Measurements from ENCODE around the gene UFSP2. TPM values are rescaled to one million over a fixed set of nuclear protein-coding genes. Genes with fewer than 3 reads are reported as not detected.
A peak's percentile ranks its signal among the peaks of the same experiment; 100 is the strongest.

Gene UFSP2
- total and polyA plus RNA-seq, 2 donors, result 19.9 to 38.9 TPM

DNA sequence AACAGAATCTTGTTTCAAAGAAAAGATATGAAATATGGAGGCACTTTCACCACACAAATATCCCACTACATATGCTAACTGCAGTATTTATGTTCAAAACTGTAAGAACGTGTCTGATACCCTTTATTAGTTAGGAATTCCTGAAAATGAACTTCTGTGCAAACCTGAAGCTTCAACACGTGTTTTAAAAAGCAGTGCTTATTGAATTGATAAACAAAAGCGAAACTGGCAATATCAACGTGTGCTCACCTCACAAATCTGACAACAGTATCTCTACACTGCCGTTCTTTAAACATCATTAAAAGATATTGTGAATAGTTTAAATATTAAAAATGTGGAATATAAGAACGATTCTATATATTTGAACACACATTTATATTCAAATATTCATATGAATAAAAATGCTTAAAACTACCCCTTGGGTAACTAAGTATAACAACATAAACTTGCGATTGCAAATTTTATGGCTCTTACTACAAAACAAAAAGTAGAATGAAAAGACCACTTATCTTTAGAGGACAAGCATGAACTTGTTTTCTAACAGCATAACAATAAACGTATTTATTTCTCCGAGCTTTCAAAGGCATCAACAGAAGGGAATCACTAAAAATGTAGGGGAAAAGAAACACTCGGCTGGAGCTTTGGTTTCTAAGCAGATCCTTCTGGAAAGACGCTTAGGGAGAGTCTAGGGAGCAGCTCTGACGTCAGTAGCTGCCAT lies 30.4 kb downstream of the UFSP2 start, which contains the start of gene LRP2BP:
LRP2BP (minus strand) TSS at position 687 of the 718 bp plus-strand sequence. CDS start 17,738 bp downstream, outside the sequence.
- peak within 1 kb of the TSS; percentile 75 to 92 for H3K4me3 ChIP-seq (ENCODE audit: low read length in 2 of 2)
- WGBS, result 4% methylated on average over 12 of the region's 12 CpGs
- peak within 1 kb of the TSS; percentile 99 to 100 for H3K27ac ChIP-seq (ENCODE audit: low read depth in 1 of 2, low read length in 1 of 2)
- H3K4me1 ChIP-seq (ENCODE audit: control insufficient read depth in 2 of 2, insufficient read depth in 2 of 2, low read length in 2 of 2), result peaks cover 6% of the 10 kb centered on the region in 2 donors
- H3K27me3 ChIP-seq (ENCODE audit: control insufficient read depth in 2 of 2, insufficient read depth in 1 of 2, low read length in 1 of 2), result no peaks in the 10 kb centered on the region
- no peaks in the 10 kb centered on the region for H3K9me3 ChIP-seq (ENCODE audit: control insufficient read depth in 2 of 2, insufficient read depth in 1 of 2, low read length in 1 of 2)
- peak in 7 of 9 donors; percentile 3 to 78 (median 60) for DNase-seq (ENCODE audit: low read depth in 6 of 9, low spot score in 9 of 9)
- H3K36me3 ChIP-seq (ENCODE audit: control insufficient read depth in 2 of 2, insufficient read depth in 2 of 2, low read length in 1 of 2), result peaks cover 0 to 17% of the 10 kb centered on the region in 2 donors

DNA sequence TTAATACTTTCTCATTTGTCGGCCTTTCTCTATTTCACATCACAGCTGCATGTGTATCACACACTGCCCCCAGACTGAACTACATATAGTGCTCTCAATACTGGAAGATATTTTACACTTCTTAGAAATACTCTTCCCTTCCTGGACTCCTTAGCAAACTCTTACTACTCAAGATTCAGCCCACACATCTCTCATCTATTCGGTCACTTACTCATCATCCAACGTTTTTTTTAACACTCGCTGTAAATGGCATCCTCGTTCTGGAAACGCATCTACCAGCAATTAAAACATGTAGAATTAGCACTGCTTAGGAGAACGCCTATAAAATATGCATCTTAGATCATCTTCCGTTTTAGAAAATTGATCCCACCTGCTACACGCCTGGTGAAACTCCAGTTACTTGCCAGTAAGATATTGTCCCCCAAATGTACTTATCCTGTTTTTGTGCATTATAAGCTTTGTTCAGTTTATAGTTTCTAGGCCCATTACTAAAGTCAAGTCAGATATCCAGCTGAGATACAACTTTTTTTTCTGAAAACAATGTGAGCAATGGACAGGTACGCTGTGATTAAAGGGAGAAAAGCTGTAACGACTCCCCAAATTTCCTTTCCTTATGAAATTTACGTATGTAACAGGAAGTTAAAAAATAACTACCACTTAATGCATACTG lies 31.1 kb downstream of the UFSP2 start:
- H3K27ac ChIP-seq (ENCODE audit: low read depth in 1 of 2, low read length in 1 of 2), result peak overlapping the region; percentile 37 to 100
- WGBS, result 53% methylated on average over 12 of the region's 12 CpGs
- peak overlapping the region; percentile 75 to 92 for H3K4me3 ChIP-seq (ENCODE audit: low read length in 2 of 2)

DNA sequence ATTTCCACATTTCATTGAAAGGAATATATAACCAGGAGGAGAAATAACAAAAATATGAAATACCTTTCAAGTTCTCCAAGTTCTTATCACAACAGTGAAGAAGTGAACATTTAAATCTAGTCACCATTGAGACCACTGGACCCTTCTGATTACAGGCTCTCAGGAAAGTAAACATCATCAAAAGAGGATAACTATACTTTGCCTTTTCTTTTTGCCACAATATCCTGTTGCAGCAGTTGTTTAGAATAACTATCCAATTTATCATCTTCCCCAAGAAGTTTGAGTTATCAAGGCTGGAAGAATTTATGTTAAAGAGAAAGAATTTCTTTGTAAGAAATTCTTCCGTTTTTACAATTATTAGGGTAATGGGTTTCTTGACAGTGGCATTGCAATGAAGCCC lies 33.6 kb downstream of the UFSP2 start:
- Histone ChIP-seq H3K36me3 (ENCODE audit: control insufficient read depth in 2 of 2, insufficient read depth in 2 of 2, low read length in 1 of 2) (no peaks in the 10 kb centered on the region), H3K9me3 (ENCODE audit: control insufficient read depth in 2 of 2, insufficient read depth in 1 of 2, low read length in 1 of 2) (no peaks in the 10 kb centered on the region), H3K4me3 (ENCODE audit: low read length in 2 of 2) (no peak overlapping the region), H3K27ac (ENCODE audit: low read depth in 1 of 2, low read length in 1 of 2) (no peak overlapping the region), H3K4me1 (ENCODE audit: control insufficient read depth in 2 of 2, insufficient read depth in 2 of 2, low read length in 2 of 2) (peaks cover 5% of the 10 kb centered on the region in 2 donors), H3K27me3 (ENCODE audit: control insufficient read depth in 2 of 2, insufficient read depth in 1 of 2, low read length in 1 of 2) (no peaks in the 10 kb centered on the region)
- no peak for DNase-seq (ENCODE audit: low read depth in 6 of 9, low spot score in 9 of 9)
- WGBS, result 97% methylated on average over 1 of the region's 1 CpG

More for the DNA sequence above, 31.1 kb downstream of the UFSP2 start:
- Histone ChIP-seq H3K36me3 (ENCODE audit: control insufficient read depth in 2 of 2, insufficient read depth in 2 of 2, low read length in 1 of 2) (peaks cover 0 to 10% of the 10 kb centered on the region in 2 donors), H3K4me1 (ENCODE audit: control insufficient read depth in 2 of 2, insufficient read depth in 2 of 2, low read length in 2 of 2) (peaks cover 6% of the 10 kb centered on the region in 2 donors), H3K27me3 (ENCODE audit: control insufficient read depth in 2 of 2, insufficient read depth in 1 of 2, low read length in 1 of 2) (no peaks in the 10 kb centered on the region), H3K9me3 (ENCODE audit: control insufficient read depth in 2 of 2, insufficient read depth in 1 of 2, low read length in 1 of 2) (no peaks in the 10 kb centered on the region)
- peak in 6 of 9 donors; percentile 0 to 31 (median 6) for DNase-seq (ENCODE audit: low read depth in 6 of 9, low spot score in 9 of 9)

DNA sequence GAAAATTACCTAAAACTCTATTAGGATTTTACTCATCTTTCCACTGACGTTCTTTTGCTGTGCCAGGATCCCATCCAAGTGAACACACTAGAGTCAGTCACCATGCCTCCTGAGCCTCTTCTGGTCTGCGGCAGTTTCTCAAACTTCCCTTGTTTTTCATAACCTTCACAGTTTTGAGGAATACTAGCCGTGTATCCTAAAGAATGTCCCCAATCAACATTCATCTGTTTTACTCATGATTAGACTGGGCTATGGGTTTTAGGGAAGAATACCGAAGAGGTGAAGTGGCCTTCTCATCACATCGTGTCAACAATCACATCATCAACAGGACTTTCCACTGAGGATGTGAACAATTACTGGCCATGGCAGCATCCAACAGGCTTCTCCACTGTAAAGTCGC lies 34.8 kb downstream of the UFSP2 start:
- Histone ChIP-seq H3K27ac (ENCODE audit: low read depth in 1 of 2, low read length in 1 of 2) (no peak overlapping the region), H3K4me3 (ENCODE audit: low read length in 2 of 2) (no peak overlapping the region), H3K36me3 (ENCODE audit: control insufficient read depth in 2 of 2, insufficient read depth in 2 of 2, low read length in 1 of 2) (no peaks in the 10 kb centered on the region), H3K27me3 (ENCODE audit: control insufficient read depth in 2 of 2, insufficient read depth in 1 of 2, low read length in 1 of 2) (no peaks in the 10 kb centered on the region), H3K4me1 (ENCODE audit: control insufficient read depth in 2 of 2, insufficient read depth in 2 of 2, low read length in 2 of 2) (no peaks in the 10 kb centered on the region), H3K9me3 (ENCODE audit: control insufficient read depth in 2 of 2, insufficient read depth in 1 of 2, low read length in 1 of 2) (no peaks in the 10 kb centered on the region)
- DNase-seq (ENCODE audit: low read depth in 6 of 9, low spot score in 9 of 9), result no peak
- WGBS, result 99% methylated on average over 6 of the region's 6 CpGs

DNA sequence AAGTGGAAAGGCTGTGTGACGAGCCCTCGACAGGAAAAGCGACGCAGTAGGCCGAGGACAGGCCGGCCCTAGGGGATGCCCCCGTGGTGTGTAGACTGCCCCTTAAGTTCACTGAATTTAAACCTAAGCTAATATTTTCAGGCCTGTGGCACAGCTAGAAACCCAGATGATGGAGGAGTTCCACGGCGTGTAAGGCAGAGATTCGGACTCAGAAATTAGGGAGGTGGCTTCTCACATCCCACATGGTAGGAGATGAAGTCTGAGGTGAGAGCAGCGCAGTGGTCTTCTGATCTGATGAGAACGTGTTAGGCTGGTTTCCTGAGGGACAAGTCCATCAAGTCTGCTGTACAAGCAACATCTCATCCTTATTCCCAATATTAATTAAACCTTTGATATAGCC lies 37.8 kb downstream of the UFSP2 start:
- Histone ChIP-seq H3K27ac (ENCODE audit: low read depth in 1 of 2, low read length in 1 of 2) (no peak overlapping the region), H3K4me3 (ENCODE audit: low read length in 2 of 2) (no peak overlapping the region), H3K4me1 (ENCODE audit: control insufficient read depth in 2 of 2, insufficient read depth in 2 of 2, low read length in 2 of 2) (no peaks in the 10 kb centered on the region), H3K27me3 (ENCODE audit: control insufficient read depth in 2 of 2, insufficient read depth in 1 of 2, low read length in 1 of 2) (no peaks in the 10 kb centered on the region), H3K36me3 (ENCODE audit: control insufficient read depth in 2 of 2, insufficient read depth in 2 of 2, low read length in 1 of 2) (no peaks in the 10 kb centered on the region), H3K9me3 (ENCODE audit: control insufficient read depth in 2 of 2, insufficient read depth in 1 of 2, low read length in 1 of 2) (no peaks in the 10 kb centered on the region)
- whole genome bisulfite sequencing, result 97% methylated on average over 12 of the region's 12 CpGs
- DNase-seq (ENCODE audit: low read depth in 6 of 9, low spot score in 9 of 9), result no peak

DNA sequence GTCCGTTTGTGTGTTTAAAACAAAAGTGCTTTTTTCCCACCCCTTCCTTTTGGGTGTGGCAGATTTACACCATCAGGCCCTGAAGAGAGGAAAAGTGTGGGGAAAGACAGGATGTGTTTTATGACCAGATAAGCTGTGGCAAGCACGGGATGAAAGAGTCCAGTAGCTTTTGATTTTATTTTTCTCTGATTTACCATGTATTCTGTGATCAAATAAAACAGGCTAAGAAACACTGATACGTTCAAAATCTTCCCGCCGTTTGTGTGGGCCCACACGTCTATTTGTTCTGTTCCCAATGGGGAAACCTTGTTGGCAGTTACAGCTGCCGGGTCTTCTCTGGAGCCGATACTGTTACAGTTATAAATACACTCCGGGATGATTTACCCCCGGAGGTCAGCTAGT lies 40.8 kb downstream of the UFSP2 start:
- Histone ChIP-seq H3K27me3 (ENCODE audit: control insufficient read depth in 2 of 2, insufficient read depth in 1 of 2, low read length in 1 of 2) (no peaks in the 10 kb centered on the region), H3K27ac (ENCODE audit: low read depth in 1 of 2, low read length in 1 of 2) (no peak overlapping the region), H3K36me3 (ENCODE audit: control insufficient read depth in 2 of 2, insufficient read depth in 2 of 2, low read length in 1 of 2) (no peaks in the 10 kb centered on the region), H3K9me3 (ENCODE audit: control insufficient read depth in 2 of 2, insufficient read depth in 1 of 2, low read length in 1 of 2) (no peaks in the 10 kb centered on the region), H3K4me3 (ENCODE audit: low read length in 2 of 2) (no peak overlapping the region), H3K4me1 (ENCODE audit: control insufficient read depth in 2 of 2, insufficient read depth in 2 of 2, low read length in 2 of 2) (no peaks in the 10 kb centered on the region)
- 3% methylated on average over 10 of the region's 10 CpGs for WGBS
- DNase-seq (ENCODE audit: low read depth in 6 of 9, low spot score in 9 of 9), result peak in 1 of 9 donors; percentile 8

DNA sequence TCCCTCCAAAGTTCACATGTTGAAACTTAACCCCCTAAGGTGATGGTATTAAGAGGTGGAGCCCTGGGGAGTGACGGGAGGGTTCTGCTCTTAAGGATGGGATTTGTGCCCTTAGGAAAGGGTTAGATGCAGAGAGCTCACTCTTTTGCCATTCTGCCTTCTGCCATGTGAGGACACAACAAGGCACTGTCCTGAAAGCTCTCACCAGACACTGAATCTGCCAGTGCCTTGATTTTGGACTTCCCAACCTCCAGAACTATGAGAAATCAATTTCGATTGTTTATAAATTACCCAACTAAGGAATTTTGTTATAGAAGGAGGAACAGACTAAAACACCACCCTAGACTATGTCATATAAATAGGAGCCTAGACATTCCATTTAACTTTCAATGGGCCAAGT lies 41.7 kb downstream of the UFSP2 start:
- H3K4me3 ChIP-seq (ENCODE audit: low read length in 2 of 2), result no peak overlapping the region
- no peaks in the 10 kb centered on the region for H3K4me1 ChIP-seq (ENCODE audit: control insufficient read depth in 2 of 2, insufficient read depth in 2 of 2, low read length in 2 of 2)
- H3K27ac ChIP-seq (ENCODE audit: low read depth in 1 of 2, low read length in 1 of 2), result no peak overlapping the region
- DNase-seq (ENCODE audit: low read depth in 6 of 9, low spot score in 9 of 9), result no peak
- no peaks in the 10 kb centered on the region for H3K36me3 ChIP-seq (ENCODE audit: control insufficient read depth in 2 of 2, insufficient read depth in 2 of 2, low read length in 1 of 2)
- H3K9me3 ChIP-seq (ENCODE audit: control insufficient read depth in 2 of 2, insufficient read depth in 1 of 2, low read length in 1 of 2), result no peaks in the 10 kb centered on the region
- H3K27me3 ChIP-seq (ENCODE audit: control insufficient read depth in 2 of 2, insufficient read depth in 1 of 2, low read length in 1 of 2), result no peaks in the 10 kb centered on the region
- 98% methylated on average over 2 of the region's 2 CpGs for WGBS

DNA sequence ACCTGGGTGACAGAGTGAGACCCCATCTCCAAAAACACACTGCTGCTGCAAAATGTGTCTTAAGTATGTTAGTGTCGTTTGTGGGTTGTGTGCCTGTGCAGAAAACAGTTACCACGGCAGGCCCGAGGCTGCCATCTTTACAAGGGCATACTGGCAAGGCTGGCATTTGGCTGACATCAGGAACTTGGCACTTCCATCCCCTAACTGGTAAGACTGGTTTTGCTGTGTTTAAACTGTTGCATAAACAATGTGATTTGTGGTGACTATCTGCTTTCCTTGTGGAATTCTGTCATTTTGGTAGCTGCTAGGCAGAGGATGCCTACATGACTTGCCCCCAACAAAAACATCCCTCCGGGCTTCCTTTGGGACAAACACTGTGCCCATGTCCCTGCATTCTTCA lies 42.3 kb downstream of the UFSP2 start:
- Histone ChIP-seq H3K27me3 (ENCODE audit: control insufficient read depth in 2 of 2, insufficient read depth in 1 of 2, low read length in 1 of 2) (no peaks in the 10 kb centered on the region), H3K36me3 (ENCODE audit: control insufficient read depth in 2 of 2, insufficient read depth in 2 of 2, low read length in 1 of 2) (no peaks in the 10 kb centered on the region), H3K4me3 (ENCODE audit: low read length in 2 of 2) (no peak overlapping the region), H3K9me3 (ENCODE audit: control insufficient read depth in 2 of 2, insufficient read depth in 1 of 2, low read length in 1 of 2) (no peaks in the 10 kb centered on the region), H3K27ac (ENCODE audit: low read depth in 1 of 2, low read length in 1 of 2) (no peak overlapping the region), H3K4me1 (ENCODE audit: control insufficient read depth in 2 of 2, insufficient read depth in 2 of 2, low read length in 2 of 2) (no peaks in the 10 kb centered on the region)
- no peak for DNase-seq (ENCODE audit: low read depth in 6 of 9, low spot score in 9 of 9)
- WGBS, result 87% methylated on average over 4 of the region's 4 CpGs

DNA sequence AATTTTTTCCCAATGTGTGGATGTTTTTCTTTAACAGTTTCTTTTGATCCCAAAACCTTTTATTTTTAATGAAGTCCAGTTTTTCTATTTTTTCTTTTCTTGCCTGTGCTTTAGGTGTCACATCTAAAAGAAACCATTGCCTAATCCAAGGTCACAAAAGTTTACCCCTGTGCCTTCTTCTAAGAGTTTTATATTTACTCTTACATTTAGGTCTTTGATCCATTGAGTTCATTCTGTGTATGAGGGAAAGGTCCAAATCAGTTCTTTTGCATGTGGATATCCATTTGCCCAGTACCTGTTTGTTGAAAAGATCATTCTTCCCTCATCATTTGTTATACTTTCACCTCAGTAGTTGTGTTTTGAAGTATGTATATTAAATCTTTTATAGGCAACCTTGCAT lies 43.0 kb downstream of the UFSP2 start:
- Histone ChIP-seq H3K9me3 (ENCODE audit: control insufficient read depth in 2 of 2, insufficient read depth in 1 of 2, low read length in 1 of 2) (no peaks in the 10 kb centered on the region), H3K36me3 (ENCODE audit: control insufficient read depth in 2 of 2, insufficient read depth in 2 of 2, low read length in 1 of 2) (no peaks in the 10 kb centered on the region), H3K4me1 (ENCODE audit: control insufficient read depth in 2 of 2, insufficient read depth in 2 of 2, low read length in 2 of 2) (no peaks in the 10 kb centered on the region), H3K4me3 (ENCODE audit: low read length in 2 of 2) (no peak overlapping the region), H3K27me3 (ENCODE audit: control insufficient read depth in 2 of 2, insufficient read depth in 1 of 2, low read length in 1 of 2) (no peaks in the 10 kb centered on the region), H3K27ac (ENCODE audit: low read depth in 1 of 2, low read length in 1 of 2) (no peak overlapping the region)
- no peak for DNase-seq (ENCODE audit: low read depth in 6 of 9, low spot score in 9 of 9)

Measured in thymus (tissue), 11 donors.